HUES64 (cell line): Measurements from ENCODE around the gene VSIG10L2.

ENCODE experiments used
- H3K27ac ChIP-seq: 2 replicates; pipeline ENCODE4 v1.7.0; 2013; ENCODE audit warnings: low read depth, low read length, inconsistent platforms
- H3K27me3 ChIP-seq: 2 replicates; pipeline ENCODE4 v1.6.1; 2013; ENCODE audit warnings: mild to moderate bottlenecking, low read length; ENCODE audit not compliant: insufficient read depth
- H3K36me3 ChIP-seq: 2 replicates; pipeline ENCODE4 v1.6.1; 2013; ENCODE audit warnings: mild to moderate bottlenecking, low read length; ENCODE audit not compliant: insufficient read depth
- H3K4me1 ChIP-seq: 2 replicates; pipeline ENCODE4 v1.6.1; 2013; ENCODE audit warnings: mild to moderate bottlenecking, low read length, moderate library complexity; ENCODE audit not compliant: insufficient read depth
- H3K4me3 ChIP-seq: 2 replicates; pipeline ENCODE4 v1.5.1; 2013; ENCODE audit warnings: mild to moderate bottlenecking, low read length, moderate library complexity
- H3K9ac ChIP-seq: 2 replicates; pipeline ENCODE4 v1.6.1; 2013; ENCODE audit warnings: mild to moderate bottlenecking, low read depth, low read length
- H3K9me3 ChIP-seq: 2 replicates; pipeline ENCODE4 v1.6.1; 2013; ENCODE audit warnings: low read depth, low read length; ENCODE audit not compliant: insufficient read depth
- WGBS: fragments of 150-250, 120-280 bp; methylation state at CpG from one replicate; pipeline ENCODE4 v1.1.7; 2013; ENCODE audit warnings: missing lambda C conversion rate; 5-methylcytosine and 5-hydroxymethylcytosine counted together

VSIG10L2 gene

GRCh38 chr11:125949271-125950177, 3.7 kb downstream of the VSIG10L2 start:
- Histone ChIP-seq H3K4me3 (no peak overlapping the region), H3K9ac (no peak overlapping the region), H3K27ac (no peak overlapping the region), H3K36me3 (no peaks in the 10 kb centered on the region), H3K27me3 (no peaks in the 10 kb centered on the region), H3K4me1 (no peaks in the 10 kb centered on the region), H3K9me3 (no peaks in the 10 kb centered on the region)
- 92% methylated on average over 22 of the region's 22 CpGs for WGBS

- no peak overlapping the region for H3K27ac ChIP-seq
- H3K9ac ChIP-seq = no peak overlapping the region
- H3K4me3 ChIP-seq = no peak overlapping the region
- no peaks in the 10 kb centered on the region for H3K27me3 ChIP-seq
- H3K9me3 ChIP-seq = no peaks in the 10 kb centered on the region
- no peaks in the 10 kb centered on the region for H3K36me3 ChIP-seq
- H3K4me1 ChIP-seq = no peaks in the 10 kb centered on the region
- 95% methylated on average over 11 of the region's 11 CpGs for WGBS
Measured at GRCh38 chr11:125950178-125950490, 4.3 kb downstream of the VSIG10L2 start.

- H3K36me3 ChIP-seq = no peaks in the 10 kb centered on the region
- no peak overlapping the region; the same call in 1 of the 2 replicates for H3K9ac ChIP-seq
- H3K27ac ChIP-seq = no peak overlapping the region
- H3K4me3 ChIP-seq = no peak overlapping the region
- H3K9me3 ChIP-seq = no peaks in the 10 kb centered on the region
- no peaks in the 10 kb centered on the region for H3K4me1 ChIP-seq
- WGBS = 91% methylated on average over 15 of the region's 15 CpGs
- no peaks in the 10 kb centered on the region for H3K27me3 ChIP-seq
Measured at GRCh38 chr11:125950696-125951651, 5.1 kb downstream of the VSIG10L2 start.

- no peaks in the 10 kb centered on the region for H3K4me1 ChIP-seq
- no peak overlapping the region for H3K9ac ChIP-seq
- H3K27ac ChIP-seq = no peak overlapping the region
- H3K4me3 ChIP-seq = no peak overlapping the region
- no peaks in the 10 kb centered on the region for H3K36me3 ChIP-seq
- no peaks in the 10 kb centered on the region for H3K9me3 ChIP-seq
- WGBS = 69% methylated on average over 11 of the region's 11 CpGs
- no peaks in the 10 kb centered on the region for H3K27me3 ChIP-seq
Measured at GRCh38 chr11:125951731-125952130, 5.9 kb downstream of the VSIG10L2 start.

GRCh38 chr11:125952559-125952958, 6.7 kb downstream of the VSIG10L2 start:
- Histone ChIP-seq H3K4me3 (no peak overlapping the region), H3K4me1 (no peaks in the 10 kb centered on the region), H3K36me3 (0 out of 2 replicates have a peak, but pooled peaks cover under 1% of the 10 kb centered on the region), H3K27ac (no peak overlapping the region), H3K9ac (no peak overlapping the region), H3K9me3 (no peaks in the 10 kb centered on the region), H3K27me3 (no peaks in the 10 kb centered on the region)
- WGBS = 91% methylated on average over 2 of the region's 2 CpGs

GRCh38 chr11:125952973-125953372, 7.1 kb downstream of the VSIG10L2 start:
- Histone ChIP-seq H3K4me1 (no peaks in the 10 kb centered on the region), H3K9me3 (no peaks in the 10 kb centered on the region), H3K27me3 (no peaks in the 10 kb centered on the region), H3K27ac (no peak overlapping the region), H3K36me3 (0 out of 2 replicates have a peak, but pooled peaks cover 4% of the 10 kb centered on the region), H3K9ac (no peak overlapping the region), H3K4me3 (no peak overlapping the region)
- 93% methylated on average over 7 of the region's 7 CpGs for WGBS

- no peak overlapping the region for H3K9ac ChIP-seq
- H3K4me3 ChIP-seq = no peak overlapping the region
- H3K36me3 ChIP-seq = peaks cover 6% of the 10 kb centered on the region; the same call in 1 of the 2 replicates
- H3K9me3 ChIP-seq = no peaks in the 10 kb centered on the region
- H3K27ac ChIP-seq = no peak overlapping the region
- H3K27me3 ChIP-seq = no peaks in the 10 kb centered on the region
- WGBS = 92% methylated on average over 20 of the region's 20 CpGs
- H3K4me1 ChIP-seq = no peaks in the 10 kb centered on the region
Measured at GRCh38 chr11:125953401-125953935, 7.6 kb downstream of the VSIG10L2 start.

- peaks cover 13% of the 10 kb centered on the region; the same call in 1 of the 2 replicates for H3K36me3 ChIP-seq
Measured at GRCh38 chr11:125954123-125954944, 8.5 kb downstream of the VSIG10L2 start.

GRCh38 chr11:125954945-125955640, 9.2 kb downstream of the VSIG10L2 start:
- WGBS = 93% methylated on average over 15 of the region's 15 CpGs
- Histone ChIP-seq H3K9ac (no peak overlapping the region), H3K36me3 (peaks cover 16% of the 10 kb centered on the region), H3K9me3 (no peaks in the 10 kb centered on the region), H3K4me3 (no peak overlapping the region), H3K27me3 (no peaks in the 10 kb centered on the region), H3K27ac (no peak overlapping the region), H3K4me1 (no peaks in the 10 kb centered on the region)

More at GRCh38 chr11:125954123-125954944, 8.5 kb downstream of the VSIG10L2 start:
- Histone ChIP-seq H3K4me3 (no peak overlapping the region), H3K4me1 (no peaks in the 10 kb centered on the region), H3K9me3 (no peaks in the 10 kb centered on the region), H3K27me3 (no peaks in the 10 kb centered on the region), H3K9ac (no peak overlapping the region), H3K27ac (no peak overlapping the region)
- 91% methylated on average over 21 of the region's 21 CpGs for WGBS

- Histone ChIP-seq H3K27ac (no peak overlapping the region), H3K4me3 (no peak overlapping the region), H3K36me3 (peaks cover 22% of the 10 kb centered on the region), H3K9me3 (no peaks in the 10 kb centered on the region), H3K4me1 (no peaks in the 10 kb centered on the region), H3K27me3 (no peaks in the 10 kb centered on the region), H3K9ac (no peak overlapping the region)
- WGBS = 85% methylated on average over 2 of the region's 2 CpGs
Measured at GRCh38 chr11:125955856-125956255, 10.0 kb downstream of the VSIG10L2 start.
